PFSK-1 (cell line): ENCODE results near the gene MYL4.

Source experiments
- POLR2AphosphoS5 ChIP-seq: IDR thresholded peaks from 2 replicates; pipeline ENCODE4 v1.6.1; 2012; ENCODE audit warnings: low read depth, mild to moderate bottlenecking, control low read depth, low read length, moderate library complexity
- REST ChIP-seq, 2 experiments: IDR thresholded peaks; 2 replicates each; pipeline versions ENCODE4 v1.6.1 to v1.8.0; 2011 to 2012; ENCODE audit warnings: low read depth in 2 of 2, low read length in 2 of 2, control low read depth in 1 of 2, inconsistent platforms in 1 of 2, mild to moderate bottlenecking in 1 of 2, moderate library complexity in 1 of 2; ENCODE audit not compliant: insufficient read depth in 1 of 2
- SIN3A ChIP-seq: IDR thresholded peaks from 2 replicates; pipeline ENCODE4 v1.6.1; 2012; ENCODE audit warnings: mild to moderate bottlenecking, low read length, moderate library complexity, borderline replicate concordance; ENCODE audit not compliant: insufficient read depth
- TAF1 ChIP-seq: IDR thresholded peaks from 2 replicates; pipeline ENCODE4 v1.6.1; 2012; ENCODE audit warnings: low read length, control low read depth, borderline replicate concordance; ENCODE audit not compliant: insufficient read depth

GRCh38 chr17:47235923-47236322 lies 26.8 kb downstream of the MYL4 start:
- TF ChIP-seq TAF1: no peak
- no peak for TF ChIP-seq POLR2AphosphoS5
- no peak for TF ChIP-seq REST (IDR thresholded peaks at IDR 0.05; ENCODE audit: insufficient read depth in 1 of 2, low read depth in 2 of 2, low read length in 2 of 2)
- TF ChIP-seq SIN3A: no peak
